HG03280 (cell line): ENCODE measurements around the gene SREBF1.

ENCODE experiments used
- ATAC-seq: cut with Tn5 transposase; IDR thresholded peaks from one replicate; pipeline ENCODE4 v1.9.1; 2021; ENCODE audit warnings: mild to moderate bottlenecking, moderate library complexity; ENCODE audit not compliant: unreplicated experiment

Gene SREBF1

DNA sequence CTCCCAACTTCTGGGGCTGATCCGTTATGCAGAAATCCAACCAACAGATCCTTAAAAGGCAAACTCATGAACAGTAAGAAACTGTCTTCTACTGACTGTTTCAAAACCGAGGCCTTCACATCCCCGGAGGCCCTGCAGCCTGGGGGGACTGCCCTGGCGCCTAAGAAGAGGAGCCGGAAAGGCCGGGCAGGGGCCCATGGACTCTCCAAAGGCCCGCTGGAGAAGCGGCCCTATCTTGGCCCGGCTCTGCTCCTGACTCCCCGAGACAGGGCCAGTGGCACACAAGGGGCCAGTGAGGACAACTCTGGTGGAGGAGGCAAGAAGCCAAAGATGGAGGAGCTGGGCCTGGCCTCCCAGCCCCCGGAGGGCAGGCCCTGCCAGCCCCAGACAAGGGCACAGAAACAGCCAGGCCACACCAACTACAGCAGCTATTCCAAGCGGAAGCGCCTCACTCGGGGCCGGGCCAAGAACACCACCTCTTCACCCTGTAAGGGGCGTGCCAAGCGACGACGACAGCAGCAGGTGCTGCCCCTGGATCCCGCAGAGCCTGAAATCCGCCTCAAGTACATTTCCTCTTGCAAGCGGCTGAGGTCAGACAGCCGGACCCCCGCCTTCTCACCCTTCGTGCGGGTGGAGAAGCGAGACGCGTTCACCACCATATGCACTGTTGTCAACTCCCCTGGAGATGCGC is 39.5 kb downstream of the SREBF1 start:
- ATAC-seq = no peak

DNA sequence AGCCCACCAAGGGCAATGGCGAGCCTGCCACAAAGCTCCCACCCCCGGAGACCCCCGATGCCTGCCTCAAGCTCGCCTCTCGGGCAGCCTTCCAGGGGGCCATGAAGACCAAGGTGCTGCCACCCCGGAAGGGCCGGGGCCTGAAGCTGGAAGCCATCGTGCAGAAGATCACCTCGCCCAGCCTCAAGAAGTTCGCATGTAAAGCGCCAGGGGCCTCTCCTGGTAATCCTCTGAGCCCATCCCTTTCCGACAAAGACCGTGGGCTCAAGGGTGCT is 40.1 kb downstream of the SREBF1 start:
- no peak for ATAC-seq

DNA sequence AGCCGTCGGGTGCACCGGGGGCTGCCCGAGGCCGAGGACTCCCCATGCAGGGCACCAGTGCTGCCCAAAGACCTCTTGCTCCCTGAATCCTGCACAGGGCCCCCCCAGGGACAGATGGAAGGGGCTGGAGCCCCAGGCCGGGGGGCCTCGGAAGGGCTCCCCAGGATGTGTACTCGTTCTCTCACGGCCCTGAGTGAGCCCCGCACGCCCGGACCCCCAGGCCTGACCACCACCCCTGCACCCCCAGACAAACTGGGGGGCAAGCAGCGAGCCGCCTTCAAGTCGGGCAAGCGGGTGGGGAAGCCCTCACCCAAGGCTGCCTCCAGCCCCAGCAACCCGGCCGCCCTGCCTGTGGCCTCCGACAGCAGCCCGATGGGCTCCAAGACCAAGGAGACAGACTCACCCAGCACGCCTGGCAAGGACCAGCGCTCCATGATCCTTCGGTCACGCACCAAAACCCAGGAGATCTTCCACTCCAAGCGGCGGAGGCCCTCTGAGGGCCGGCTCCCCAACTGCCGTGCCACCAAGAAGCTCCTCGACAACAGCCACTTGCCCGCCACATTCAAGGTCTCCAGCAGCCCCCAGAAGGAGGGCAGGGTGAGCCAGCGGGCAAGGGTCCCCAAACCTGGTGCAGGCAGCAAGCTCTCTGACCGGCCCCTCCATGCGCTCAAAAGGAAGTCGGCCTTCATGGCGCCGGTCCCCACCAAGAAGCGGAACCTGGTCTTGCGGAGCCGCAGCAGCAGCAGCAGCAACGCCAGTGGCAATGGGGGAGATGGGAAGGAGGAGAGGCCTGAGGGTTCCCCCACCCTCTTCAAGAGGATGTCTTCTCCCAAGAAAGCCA is 40.6 kb downstream of the SREBF1 start:
- no peak for ATAC-seq

DNA sequence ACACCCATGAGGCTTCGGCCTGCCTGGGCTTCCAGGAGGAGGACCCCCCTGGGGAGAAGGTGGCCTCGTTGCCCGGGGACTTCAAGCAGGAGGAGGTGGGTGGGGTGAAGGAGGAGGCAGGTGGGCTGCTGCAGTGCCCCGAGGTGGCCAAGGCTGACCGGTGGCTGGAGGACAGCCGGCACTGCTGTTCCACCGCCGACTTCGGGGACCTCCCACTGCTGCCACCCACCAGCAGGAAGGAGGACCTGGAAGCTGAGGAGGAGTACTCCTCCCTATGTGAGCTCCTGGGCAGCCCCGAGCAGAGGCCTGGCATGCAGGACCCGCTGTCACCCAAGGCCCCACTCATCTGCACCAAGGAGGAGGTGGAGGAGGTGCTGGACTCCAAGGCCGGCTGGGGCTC is 41.5 kb downstream of the SREBF1 start:
- ATAC-seq = no peak

DNA sequence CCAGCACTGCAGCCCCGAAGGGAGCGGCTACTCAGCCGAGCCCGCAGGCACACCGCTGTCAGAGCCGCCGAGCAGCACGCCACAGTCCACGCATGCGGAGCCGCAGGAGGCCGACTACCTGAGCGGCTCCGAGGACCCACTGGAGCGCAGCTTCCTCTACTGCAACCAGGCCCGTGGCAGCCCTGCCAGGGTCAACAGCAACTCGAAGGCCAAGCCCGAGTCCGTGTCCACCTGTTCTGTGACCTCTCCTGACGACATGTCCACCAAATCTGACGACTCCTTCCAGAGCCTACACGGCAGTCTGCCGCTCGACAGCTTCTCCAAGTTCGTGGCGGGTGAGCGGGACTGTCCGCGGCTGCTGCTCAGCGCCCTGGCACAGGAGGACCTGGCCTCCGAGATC is 42.4 kb downstream of the SREBF1 start:
- no peak for ATAC-seq

DNA sequence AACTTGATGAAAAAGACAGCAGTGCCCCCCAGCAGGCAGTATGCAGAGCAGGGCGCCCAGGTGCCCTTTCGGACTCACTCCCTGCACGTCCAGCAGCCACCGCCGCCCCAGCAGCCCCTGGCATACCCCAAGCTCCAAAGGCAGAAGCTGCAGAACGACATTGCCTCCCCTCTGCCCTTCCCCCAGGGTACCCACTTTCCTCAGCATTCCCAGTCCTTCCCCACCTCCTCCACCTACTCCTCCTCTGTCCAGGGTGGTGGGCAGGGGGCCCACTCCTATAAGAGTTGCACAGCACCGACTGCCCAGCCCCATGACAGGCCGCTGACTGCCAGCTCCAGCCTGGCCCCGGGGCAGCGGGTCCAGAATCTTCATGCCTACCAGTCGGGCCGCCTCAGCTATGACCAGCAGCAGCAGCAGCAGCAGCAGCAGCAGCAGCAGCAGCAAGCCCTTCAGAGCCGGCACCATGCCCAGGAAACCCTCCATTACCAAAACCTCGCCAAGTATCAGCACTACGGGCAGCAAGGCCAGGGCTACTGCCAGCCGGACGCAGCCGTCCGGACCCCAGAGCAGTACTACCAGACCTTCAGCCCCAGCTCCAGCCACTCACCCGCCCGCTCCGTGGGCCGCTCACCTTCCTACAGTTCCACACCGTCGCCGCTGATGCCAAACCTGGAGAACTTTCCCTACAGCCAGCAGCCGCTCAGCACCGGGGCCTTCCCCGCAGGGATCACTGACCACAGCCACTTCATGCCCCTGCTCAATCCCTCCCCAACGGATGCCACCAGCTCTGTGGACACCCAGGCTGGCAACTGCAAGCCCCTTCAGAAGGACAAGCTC is 43.2 kb downstream of the SREBF1 start:
- no peak for ATAC-seq

DNA sequence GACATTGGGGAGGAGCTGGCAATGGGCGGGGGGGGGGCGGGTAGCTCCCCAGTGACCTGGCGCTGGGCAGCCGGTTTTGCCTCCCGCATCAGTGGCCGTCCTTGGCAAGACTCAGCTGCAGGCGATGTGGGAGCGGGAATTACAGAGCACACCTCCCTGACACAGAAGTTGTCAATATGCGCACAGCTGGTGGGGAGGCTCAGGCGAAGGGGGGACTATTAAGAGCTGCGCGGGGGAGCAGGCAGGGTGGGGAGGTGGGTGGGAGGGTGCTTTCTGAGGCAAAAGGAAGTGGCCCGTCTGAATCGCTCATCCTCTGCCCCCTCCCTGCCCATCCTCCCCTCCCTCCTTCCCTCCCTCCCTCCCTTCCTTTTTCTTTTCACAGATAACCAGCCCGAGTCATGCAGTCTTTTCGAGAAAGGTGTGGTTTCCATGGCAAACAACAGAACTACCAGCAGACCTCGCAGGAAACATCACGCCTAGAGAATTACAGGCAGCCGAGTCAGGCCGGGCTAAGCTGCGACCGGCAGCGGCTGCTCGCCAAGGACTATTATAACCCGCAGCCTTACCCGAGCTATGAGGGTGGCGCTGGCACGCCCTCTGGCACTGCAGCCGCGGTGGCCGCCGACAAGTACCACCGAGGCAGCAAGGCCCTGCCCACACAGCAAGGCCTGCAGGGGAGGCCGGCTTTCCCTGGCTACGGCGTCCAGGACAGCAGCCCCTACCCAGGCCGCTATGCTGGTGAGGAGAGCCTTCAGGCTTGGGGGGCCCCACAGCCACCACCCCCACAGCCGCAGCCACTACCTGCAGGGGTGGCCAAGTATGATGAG is 44.0 kb downstream of the SREBF1 start:
- ATAC-seq = no peak

DNA sequence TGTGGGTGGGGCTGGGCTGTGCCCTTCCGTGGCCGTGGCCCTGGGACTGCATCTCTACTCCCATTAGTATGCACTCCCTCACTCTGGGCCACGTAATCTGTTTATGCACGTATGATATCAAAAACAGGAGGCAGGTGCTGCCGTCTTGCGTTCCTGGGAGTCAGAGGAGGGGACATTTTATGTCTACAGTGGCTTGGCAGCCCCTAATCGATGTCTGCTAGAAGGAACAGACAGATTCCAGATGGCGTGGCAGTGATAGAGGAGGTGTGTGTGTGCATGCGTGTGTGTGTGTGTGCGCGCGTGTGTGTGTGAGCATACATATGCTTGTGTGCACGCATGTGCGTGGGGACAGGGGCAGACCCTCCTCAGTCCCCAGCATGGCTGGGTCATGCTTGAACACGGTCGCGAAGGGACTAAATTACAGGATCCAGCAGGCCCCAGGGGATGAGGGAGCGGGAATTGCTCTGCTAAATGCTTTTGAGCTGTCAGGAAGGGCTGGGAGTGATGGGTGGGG is 44.7 kb downstream of the SREBF1 start:
- ATAC-seq = no peak

DNA sequence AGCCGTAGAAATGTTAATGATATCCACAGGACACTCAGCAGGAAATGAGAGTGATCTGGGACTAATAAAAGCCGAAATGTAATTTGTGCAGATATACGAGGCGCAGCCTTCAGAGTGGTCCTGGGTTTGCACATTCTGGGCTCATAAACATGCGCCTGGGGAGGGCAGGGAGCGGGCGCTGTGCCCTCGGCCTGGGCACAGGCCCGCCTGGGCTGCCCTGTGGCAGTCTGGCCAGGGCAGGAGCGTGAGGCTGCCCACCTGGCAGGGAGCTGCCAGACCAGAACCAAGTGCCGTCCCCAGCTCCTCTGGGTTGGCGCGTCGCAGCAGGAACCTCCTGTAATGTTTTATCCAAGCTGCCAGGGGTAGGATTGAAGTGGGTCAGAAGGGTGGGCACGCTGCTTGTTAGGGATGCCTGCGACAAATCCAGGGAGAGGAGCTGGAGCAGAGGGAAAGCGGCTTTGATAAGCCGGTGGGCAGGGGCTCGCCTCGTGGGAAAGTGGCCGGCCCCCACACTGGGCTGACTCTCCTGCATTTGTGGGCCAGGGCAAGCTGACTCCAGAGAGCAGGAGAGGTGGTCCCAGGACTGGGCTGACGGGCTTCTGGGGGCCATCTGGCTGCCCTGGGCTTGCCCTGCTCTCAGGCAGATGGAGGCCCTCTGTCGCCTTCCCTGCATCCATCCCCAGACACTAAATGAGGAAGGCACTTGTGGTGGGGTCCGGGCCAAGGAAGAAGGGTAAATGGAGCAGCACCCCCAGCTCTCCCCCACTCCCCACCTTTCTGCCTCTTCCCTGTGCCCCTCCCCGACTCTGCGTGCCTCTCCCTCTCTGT is 45.9 kb downstream of the SREBF1 start:
- no peak for ATAC-seq

DNA sequence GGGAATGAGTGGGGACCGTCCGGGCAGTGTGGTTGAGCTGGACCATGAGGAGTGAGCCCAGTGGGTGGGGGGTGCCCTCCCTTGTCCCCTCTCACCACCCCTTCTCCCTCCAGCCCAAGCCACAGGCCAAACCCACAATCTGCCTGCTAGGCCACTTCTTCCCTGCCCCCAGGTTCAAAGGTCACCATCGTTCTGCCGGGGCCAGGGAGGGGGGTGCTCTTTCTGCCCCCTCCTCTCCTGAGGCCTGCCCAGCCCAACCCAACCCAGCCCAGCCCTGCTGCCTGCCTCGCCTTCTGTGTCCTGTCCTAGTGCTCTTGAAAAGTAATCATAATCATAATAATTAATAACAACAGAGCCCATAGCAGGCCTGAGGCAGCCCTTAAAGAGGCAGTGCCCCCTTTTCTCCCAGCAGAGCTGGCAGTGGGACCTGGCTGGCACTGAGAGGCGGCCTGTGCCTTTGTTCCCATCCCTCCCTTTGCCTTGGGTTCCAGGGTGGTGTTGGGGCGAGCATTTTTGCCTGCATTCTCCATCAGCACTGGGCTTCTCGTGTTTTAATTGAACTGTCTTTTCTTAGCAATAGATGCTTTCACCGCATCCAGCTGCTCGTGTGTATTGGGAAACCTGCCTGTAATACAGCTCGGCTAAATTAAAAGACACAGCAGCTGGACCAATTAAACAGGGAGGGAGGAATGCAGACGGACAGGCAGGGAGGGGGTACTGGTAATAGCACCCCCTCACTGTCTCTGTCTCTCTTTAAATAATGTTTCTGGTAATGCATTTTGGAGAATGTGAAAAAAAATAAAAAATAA is 46.8 kb downstream of the SREBF1 start:
- no peak for ATAC-seq

DNA sequence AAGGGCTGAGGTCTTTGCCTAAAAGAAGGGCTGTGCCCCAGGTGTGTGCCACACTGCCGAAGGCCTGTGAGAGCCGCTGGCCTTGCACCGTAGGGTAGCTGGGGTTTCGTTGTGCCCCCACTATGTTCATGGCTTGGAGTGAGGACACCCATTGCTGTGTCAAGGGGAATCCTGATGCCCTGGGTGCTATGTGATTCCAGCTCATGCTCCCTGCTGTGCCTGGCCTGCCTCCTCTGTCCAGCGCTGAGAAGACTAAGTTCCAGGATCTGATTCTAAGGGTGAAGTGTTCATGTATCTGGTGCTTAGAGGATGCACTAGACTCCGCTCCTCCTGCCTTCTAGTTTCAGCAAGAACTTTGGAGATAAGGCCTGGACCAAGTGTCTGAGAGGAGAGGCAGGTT is 47.4 kb downstream of the SREBF1 start:
- ATAC-seq = no peak

DNA sequence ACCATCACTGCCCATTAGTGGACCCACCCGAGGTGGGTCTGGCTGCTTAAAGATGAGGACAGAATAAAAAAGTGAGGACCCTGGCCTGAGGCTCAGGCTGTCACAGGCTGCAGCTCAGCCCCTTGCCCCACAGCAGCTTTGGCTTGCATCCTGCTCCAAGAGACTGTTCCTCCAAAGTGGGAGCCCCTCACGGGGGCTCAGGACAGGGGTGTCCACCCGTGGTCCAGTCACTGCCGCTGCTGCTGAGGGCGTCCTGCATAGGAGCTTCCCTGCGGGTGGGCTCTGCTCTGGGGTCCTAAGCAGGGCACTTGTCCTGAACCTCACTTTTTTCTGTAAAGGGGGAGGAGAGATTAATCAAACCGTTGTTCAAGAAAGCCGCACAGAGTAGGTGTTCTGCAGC is 47.8 kb downstream of the SREBF1 start:
- no peak for ATAC-seq

DNA sequence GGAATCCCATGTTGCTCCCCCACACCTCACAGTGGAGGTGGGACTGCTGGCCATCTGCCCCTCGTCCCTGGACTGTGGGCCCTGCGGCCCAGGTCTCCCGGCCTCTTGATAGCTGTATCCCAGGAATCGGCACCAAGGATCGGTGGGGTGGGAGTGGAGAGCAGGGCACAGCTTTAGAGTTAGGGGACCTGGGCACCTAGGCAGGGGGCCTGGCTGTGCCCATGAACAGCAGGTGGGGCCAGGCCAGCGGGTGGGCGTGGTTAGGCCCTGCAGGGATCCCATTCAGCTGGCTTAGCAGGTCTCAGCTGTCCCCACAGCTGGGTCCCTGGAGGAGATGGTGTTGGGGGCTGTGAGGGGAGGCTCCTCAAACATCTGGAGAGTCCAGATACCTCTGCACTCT is 49.2 kb downstream of the SREBF1 start:
- no peak for ATAC-seq

DNA sequence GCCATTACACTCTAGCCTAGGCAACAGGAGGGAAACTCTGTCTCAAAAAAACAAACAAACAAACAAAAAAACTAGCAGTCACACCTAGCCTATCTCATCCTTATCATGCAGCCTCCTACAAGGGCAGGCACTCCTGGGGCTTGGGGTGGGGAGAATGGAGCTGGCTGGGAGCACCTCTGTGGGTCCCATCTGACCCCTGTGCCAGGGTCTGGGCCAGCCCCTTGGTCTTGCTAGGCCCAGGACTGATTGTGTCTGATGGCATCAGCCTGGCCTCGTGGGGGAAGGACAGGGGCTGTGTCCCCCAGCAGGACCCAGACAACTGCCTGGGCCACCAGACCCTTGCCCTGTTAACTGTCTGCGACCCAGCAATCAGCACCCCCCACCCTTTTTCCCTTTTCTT is 49.8 kb downstream of the SREBF1 start:
- ATAC-seq = no peak

DNA sequence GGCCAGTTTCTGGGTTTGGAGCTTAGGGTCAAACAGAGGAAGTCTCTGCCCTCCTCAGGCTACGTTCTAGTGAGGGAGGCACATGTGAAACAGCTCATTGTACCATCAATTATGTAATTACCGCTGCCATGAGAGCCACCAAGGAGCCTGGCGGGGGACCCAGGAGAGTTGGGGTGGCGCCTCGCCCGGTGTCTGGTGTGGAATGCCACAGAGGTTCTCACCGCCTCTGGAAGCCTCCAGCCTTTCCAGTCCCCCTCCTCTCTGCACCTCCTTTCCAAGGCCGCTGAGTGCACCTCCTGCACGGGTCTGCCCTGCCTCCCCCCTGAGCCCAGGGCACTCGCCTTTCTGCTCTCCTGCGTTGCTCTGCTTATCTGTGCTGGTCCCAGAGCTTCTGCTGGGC is 51.4 kb downstream of the SREBF1 start:
- ATAC-seq = no peak

DNA sequence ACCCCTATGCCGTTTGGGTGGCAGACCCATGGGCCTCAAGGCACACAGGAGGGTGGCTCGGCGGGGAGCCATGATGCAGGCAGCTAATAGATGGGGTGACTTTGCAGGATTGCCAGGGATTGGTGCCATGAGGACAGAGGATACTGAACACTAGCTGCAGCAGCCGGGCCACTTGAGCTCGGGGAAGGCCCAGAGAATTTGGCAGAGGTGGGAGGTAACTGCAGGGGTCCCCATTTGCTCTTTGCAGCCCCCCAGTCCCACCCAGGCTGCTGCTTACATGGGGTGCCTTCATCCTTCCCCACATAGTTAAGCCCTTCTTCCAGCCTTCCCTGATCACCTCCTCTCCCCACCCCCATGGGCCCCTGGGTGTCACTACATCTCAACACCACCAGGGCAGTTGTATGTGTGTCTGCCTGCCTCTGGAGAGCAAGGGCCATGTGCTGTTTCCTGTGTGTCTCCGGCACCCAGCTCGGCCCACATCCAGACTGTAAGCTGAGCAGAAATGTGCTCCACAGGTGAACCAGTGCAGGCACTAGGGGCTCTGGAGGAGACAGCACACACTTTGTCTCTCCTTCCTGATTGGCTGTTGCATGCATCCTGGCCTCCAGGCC is 52.0 kb downstream of the SREBF1 start:
- ATAC-seq = no peak

DNA sequence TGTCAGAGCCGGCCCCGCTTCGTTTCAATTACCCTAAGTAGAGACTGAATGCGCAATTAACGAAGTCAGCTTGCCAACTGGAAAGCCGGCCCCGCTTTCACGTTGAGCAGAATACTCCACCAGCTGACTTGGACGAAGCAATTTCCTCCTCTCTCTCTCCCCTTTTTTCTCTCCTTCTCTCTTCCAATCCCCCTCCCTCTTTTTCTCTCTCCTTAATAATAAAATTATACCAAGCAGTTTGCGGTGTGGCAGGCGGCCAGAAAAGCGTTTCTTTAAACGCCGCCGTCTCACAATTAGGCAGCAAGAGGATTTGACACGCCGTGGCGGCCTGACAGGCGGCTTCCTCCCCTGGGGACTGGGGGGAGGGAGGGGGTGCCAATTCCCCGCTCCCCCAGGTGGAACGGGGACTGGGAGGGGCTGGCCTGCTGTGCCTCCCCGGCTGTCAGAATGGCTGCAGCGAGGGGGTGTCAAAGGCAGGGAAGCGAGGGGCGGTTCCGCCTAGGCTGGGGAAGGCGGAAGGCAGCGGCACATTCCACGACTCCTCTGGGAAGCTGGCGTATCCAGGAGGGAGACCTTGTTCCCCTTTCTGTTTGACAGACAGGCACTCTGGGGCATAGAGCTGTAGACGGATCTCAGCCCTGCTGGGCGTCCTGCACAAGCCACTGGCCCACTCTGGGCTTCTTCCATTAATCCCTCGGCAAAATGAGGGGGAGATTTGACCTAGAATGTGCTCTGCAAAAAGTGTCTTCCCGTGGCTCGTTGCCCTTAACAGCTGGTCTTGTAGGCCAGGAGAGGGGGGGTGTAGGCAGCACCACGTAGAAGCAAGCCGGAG is 52.7 kb downstream of the SREBF1 start:
- ATAC-seq = no peak
